Natural killer cell (primary cell): ENCODE data around the gene PRDM16. TPM values are rescaled to one million over a fixed set of nuclear protein-coding genes. Genes with fewer than 3 reads are reported as not detected.

Experiments
- ATAC-seq, 3 donors: fragments of 150-1000 bp in 2 of 3; fragments of 200-7000 bp in 1 of 3; cut with Tn5 transposase; 1 replicate in 1 of 3; 2 replicates in 2 of 3; pipeline ENCODE4 v1.10.0; 2021; ENCODE audit warnings: mild to moderate bottlenecking in 2 of 3, moderate library complexity in 2 of 3
- DNase-seq, 2 donors: peaks; one replicate each; pipeline versions ENCODE4 v3.0.0 to v3.0.0-alpha.2; 2013 to 2021; ENCODE audit warnings: mixed read lengths in 1 of 2
- H3K27ac ChIP-seq: one replicate; pipeline ENCODE4 v1.5.1; 2013; ENCODE audit warnings: mild to moderate bottlenecking, low read length
- H3K27me3 ChIP-seq: one replicate; pipeline ENCODE4 v1.6.1; 2013; ENCODE audit warnings: low read length; ENCODE audit not compliant: control insufficient read depth, insufficient read depth
- H3K36me3 ChIP-seq: one replicate; pipeline ENCODE4 v1.6.1; 2013; ENCODE audit warnings: low read length; ENCODE audit not compliant: control insufficient read depth, insufficient read depth
- H3K4me1 ChIP-seq: one replicate; pipeline ENCODE4 v1.6.1; 2013; ENCODE audit warnings: low read length; ENCODE audit not compliant: control insufficient read depth, insufficient read depth
- H3K4me3 ChIP-seq: one replicate; pipeline ENCODE4 v1.5.1; 2013; ENCODE audit warnings: low read length
- H3K9me3 ChIP-seq: one replicate; pipeline ENCODE4 v1.6.1; 2013; ENCODE audit warnings: low read length; ENCODE audit not compliant: control insufficient read depth, insufficient read depth
- H3K27ac Mint-ChIP-seq, 2 donors: one replicate each; pipeline ENCODE4 v1.8.0; 2022; ENCODE audit warnings: mild to moderate bottlenecking in 2 of 2, mixed read lengths in 2 of 2, moderate library complexity in 1 of 2
- H3K27me3 Mint-ChIP-seq, 2 donors: one replicate each; pipeline ENCODE4 v1.8.0; 2022; ENCODE audit warnings: low read depth in 2 of 2, mixed read lengths in 2 of 2
- H3K36me3 Mint-ChIP-seq: one replicate; pipeline ENCODE4 v1.8.0; 2022; ENCODE audit warnings: mixed read lengths
- H3K4me1 Mint-ChIP-seq, 2 donors: one replicate each; pipeline ENCODE4 v1.8.0; 2022; ENCODE audit warnings: mixed read lengths in 2 of 2
- H3K4me3 Mint-ChIP-seq: one replicate; pipeline ENCODE4 v1.8.0; 2022; ENCODE audit warnings: mild to moderate bottlenecking, moderate library complexity, mixed read lengths
- H3K9me3 Mint-ChIP-seq, 2 donors: one replicate each; pipeline ENCODE4 v1.8.0; 2022; ENCODE audit warnings: mixed read lengths in 2 of 2
- WGBS: methylation state at CpG from one replicate; pipeline ENCODE4 v1.1.7; 2013; ENCODE audit warnings: missing lambda C conversion rate; ENCODE audit not compliant: insufficient coverage; 5-methylcytosine and 5-hydroxymethylcytosine counted together
- intact Hi-C: fragments of 100-400 bp; cut with micrococcal nuclease; formaldehyde crosslinking; loops from one replicate; pipeline ENCODE4 v1.14.2; 2022
- total RNA-seq, 4 donors: library from RNA; stranded (reverse); fragments of 120-200 nt in 1 of 4; gene quantifications; one replicate each; pipeline versions ENCODE4 v1.2.3 to v1.2.4, GENCODE V29; 2013 to 2022
- TF ChIP-seq, protein P1 (sequence below): fragments of 200-600 bp; IDR thresholded peaks from one replicate; pipeline ENCODE4 v1.8.0; 2022; ENCODE audit warnings: antibody characterized with exemption

PRDM16 gene
- total RNA-seq, 3 donors from 2014 or later (not counting 1 experiment from before 2014, with no cell fraction given), result 0.25 to 0.64 TPM; not detected in 1

DNA sequence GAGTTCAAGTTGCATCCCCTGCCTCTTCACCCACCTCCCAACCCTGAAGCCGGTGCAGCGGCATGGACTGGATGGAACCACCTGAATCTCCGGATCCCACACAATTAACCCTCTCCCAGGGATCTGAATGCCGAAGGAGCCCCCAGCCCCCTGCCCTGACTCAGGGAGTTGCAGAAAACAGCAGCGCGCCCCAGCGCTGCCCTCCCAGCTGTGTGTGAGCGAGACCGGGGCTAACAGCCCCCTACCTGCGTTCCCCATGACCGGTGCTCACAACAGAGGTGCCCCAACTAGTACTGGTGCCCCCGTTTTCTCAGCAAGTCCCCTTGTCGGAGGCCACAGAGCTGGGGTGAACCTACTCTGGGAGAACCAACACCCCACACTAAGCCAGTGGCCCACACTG lies 136.8 kb downstream of the PRDM16 start:
- DNase-seq (no peak), ATAC-seq (peak in 1 of 3 donors; percentile 10)
- no peaks in the 10 kb centered on the region for H3K9me3 ChIP-seq
- TF ChIP-seq, protein P1, sequence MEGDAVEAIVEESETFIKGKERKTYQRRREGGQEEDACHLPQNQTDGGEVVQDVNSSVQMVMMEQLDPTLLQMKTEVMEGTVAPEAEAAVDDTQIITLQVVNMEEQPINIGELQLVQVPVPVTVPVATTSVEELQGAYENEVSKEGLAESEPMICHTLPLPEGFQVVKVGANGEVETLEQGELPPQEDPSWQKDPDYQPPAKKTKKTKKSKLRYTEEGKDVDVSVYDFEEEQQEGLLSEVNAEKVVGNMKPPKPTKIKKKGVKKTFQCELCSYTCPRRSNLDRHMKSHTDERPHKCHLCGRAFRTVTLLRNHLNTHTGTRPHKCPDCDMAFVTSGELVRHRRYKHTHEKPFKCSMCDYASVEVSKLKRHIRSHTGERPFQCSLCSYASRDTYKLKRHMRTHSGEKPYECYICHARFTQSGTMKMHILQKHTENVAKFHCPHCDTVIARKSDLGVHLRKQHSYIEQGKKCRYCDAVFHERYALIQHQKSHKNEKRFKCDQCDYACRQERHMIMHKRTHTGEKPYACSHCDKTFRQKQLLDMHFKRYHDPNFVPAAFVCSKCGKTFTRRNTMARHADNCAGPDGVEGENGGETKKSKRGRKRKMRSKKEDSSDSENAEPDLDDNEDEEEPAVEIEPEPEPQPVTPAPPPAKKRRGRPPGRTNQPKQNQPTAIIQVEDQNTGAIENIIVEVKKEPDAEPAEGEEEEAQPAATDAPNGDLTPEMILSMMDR, result no peak
- no peaks in the 10 kb centered on the region for H3K9me3 Mint-ChIP-seq
- no peaks in the 10 kb centered on the region for H3K36me3 ChIP-seq
- H3K4me1 ChIP-seq, result no peaks in the 10 kb centered on the region
- no peaks in the 10 kb centered on the region for H3K4me1 Mint-ChIP-seq
- H3K27me3 ChIP-seq, result no peaks in the 10 kb centered on the region
- no peak overlapping the region for H3K4me3 Mint-ChIP-seq
- H3K36me3 Mint-ChIP-seq, result no peaks in the 10 kb centered on the region
- intact Hi-C loops, result no loop called here
- H3K4me3 ChIP-seq, result no peak overlapping the region
- no peak overlapping the region for H3K27ac Mint-ChIP-seq
- 90% methylated on average over 13 of the region's 13 CpGs for WGBS
- no peak overlapping the region for H3K27ac ChIP-seq
- no peaks in the 10 kb centered on the region for H3K27me3 Mint-ChIP-seq

GRCh38 chr1:3206696-3207095 lies 137.7 kb downstream of the PRDM16 start:
- Histone ChIP-seq H3K4me1 (no peaks in the 10 kb centered on the region), H3K27ac (no peak overlapping the region), H3K27me3 (no peaks in the 10 kb centered on the region), H3K36me3 (no peaks in the 10 kb centered on the region), H3K4me3 (no peak overlapping the region), H3K9me3 (no peaks in the 10 kb centered on the region)
- no peaks in the 10 kb centered on the region for H3K27me3 Mint-ChIP-seq
- intact Hi-C loops, result no loop called here
- H3K4me3 Mint-ChIP-seq, result no peak overlapping the region
- DNase-seq (no peak), ATAC-seq (no peak)
- no peaks in the 10 kb centered on the region for H3K9me3 Mint-ChIP-seq
- TF ChIP-seq, protein P1, result no peak
- H3K4me1 Mint-ChIP-seq, result no peaks in the 10 kb centered on the region
- 90% methylated on average over 13 of the region's 13 CpGs for WGBS
- no peaks in the 10 kb centered on the region for H3K36me3 Mint-ChIP-seq
- no peak overlapping the region for H3K27ac Mint-ChIP-seq

GRCh38 chr1:3207217-3207848 lies 138.3 kb downstream of the PRDM16 start:
- H3K9me3 ChIP-seq, result no peaks in the 10 kb centered on the region
- H3K9me3 Mint-ChIP-seq, result no peaks in the 10 kb centered on the region
- H3K27me3 Mint-ChIP-seq, result no peaks in the 10 kb centered on the region
- H3K27ac ChIP-seq, result no peak overlapping the region
- H3K36me3 ChIP-seq, result no peaks in the 10 kb centered on the region
- H3K27ac Mint-ChIP-seq, result no peak overlapping the region
- TF ChIP-seq, protein P1, result no peak
- DNase-seq (no peak), ATAC-seq (no peak)
- intact Hi-C loops, result no loop called here
- WGBS, result 59% methylated on average over 26 of the region's 26 CpGs
- no peak overlapping the region for H3K4me3 Mint-ChIP-seq
- H3K4me1 Mint-ChIP-seq, result no peaks in the 10 kb centered on the region
- H3K27me3 ChIP-seq, result no peaks in the 10 kb centered on the region
- no peak overlapping the region for H3K4me3 ChIP-seq
- H3K36me3 Mint-ChIP-seq, result no peaks in the 10 kb centered on the region
- H3K4me1 ChIP-seq, result no peaks in the 10 kb centered on the region

- ATAC-seq (no peak), DNase-seq (no peak)
- TF ChIP-seq, protein P1, result no peak
- Mint-ChIP-seq H3K27ac (no peak overlapping the region), H3K9me3 (no peaks in the 10 kb centered on the region), H3K4me3 (no peak overlapping the region), H3K4me1 (no peaks in the 10 kb centered on the region), H3K27me3 (no peaks in the 10 kb centered on the region), H3K36me3 (no peaks in the 10 kb centered on the region)
- Histone ChIP-seq H3K27me3 (no peaks in the 10 kb centered on the region), H3K27ac (no peak overlapping the region), H3K9me3 (no peaks in the 10 kb centered on the region), H3K4me1 (no peaks in the 10 kb centered on the region), H3K4me3 (no peak overlapping the region), H3K36me3 (no peaks in the 10 kb centered on the region)
- WGBS, result 89% methylated on average over 3 of the region's 3 CpGs
- intact Hi-C loops, result no loop called here
Observed at GRCh38 chr1:3208819-3209200, 139.8 kb downstream of the PRDM16 start.
